Neural cell (in vitro differentiated cells): ENCODE data around the gene NFAM1.

Experiments
- EP300 ChIP-seq: fragments of 450-650 bp; conservative IDR thresholded peaks from 2 replicates; pipeline ENCODE4 v1.6.1; 2014; ENCODE audit warnings: antibody characterized with exemption, mild to moderate bottlenecking, moderate library complexity; ENCODE audit not compliant: poor library complexity, severe bottlenecking
- RAD21 ChIP-seq: fragments of 450-650 bp; conservative IDR thresholded peaks from 2 replicates; pipeline ENCODE4 v1.6.1; 2014; ENCODE audit warnings: antibody characterized with exemption, mild to moderate bottlenecking, moderate library complexity
- TF ChIP-seq, protein P1 (sequence below): fragments of 450-650 bp; IDR thresholded peaks from 2 replicates; pipeline ENCODE4 v1.5.1; 2014; ENCODE audit warnings: antibody characterized with exemption, mild to moderate bottlenecking, moderate library complexity; ENCODE audit not compliant: poor library complexity, severe bottlenecking

DNA sequence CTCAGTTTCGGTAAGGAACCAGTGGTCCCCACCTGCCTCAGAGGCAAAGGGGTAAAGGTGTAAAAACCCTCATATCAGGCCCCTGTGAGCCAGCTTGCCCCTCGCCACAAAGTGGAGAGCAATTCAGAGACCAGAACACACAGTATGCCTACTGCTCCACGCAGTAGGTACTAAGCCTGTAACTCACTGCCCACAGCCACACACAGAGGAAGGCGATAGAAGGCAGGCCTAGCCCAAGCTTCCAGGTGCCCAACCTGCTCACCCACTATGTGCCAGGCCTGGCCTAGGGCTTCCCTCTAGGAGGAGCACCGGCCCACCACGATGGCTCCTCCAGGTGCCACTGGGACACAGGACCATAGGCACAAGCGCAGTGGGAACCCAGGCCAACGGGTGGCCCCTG, 98.7 kb downstream of the NFAM1 start:
- TF ChIP-seq, protein P1, sequence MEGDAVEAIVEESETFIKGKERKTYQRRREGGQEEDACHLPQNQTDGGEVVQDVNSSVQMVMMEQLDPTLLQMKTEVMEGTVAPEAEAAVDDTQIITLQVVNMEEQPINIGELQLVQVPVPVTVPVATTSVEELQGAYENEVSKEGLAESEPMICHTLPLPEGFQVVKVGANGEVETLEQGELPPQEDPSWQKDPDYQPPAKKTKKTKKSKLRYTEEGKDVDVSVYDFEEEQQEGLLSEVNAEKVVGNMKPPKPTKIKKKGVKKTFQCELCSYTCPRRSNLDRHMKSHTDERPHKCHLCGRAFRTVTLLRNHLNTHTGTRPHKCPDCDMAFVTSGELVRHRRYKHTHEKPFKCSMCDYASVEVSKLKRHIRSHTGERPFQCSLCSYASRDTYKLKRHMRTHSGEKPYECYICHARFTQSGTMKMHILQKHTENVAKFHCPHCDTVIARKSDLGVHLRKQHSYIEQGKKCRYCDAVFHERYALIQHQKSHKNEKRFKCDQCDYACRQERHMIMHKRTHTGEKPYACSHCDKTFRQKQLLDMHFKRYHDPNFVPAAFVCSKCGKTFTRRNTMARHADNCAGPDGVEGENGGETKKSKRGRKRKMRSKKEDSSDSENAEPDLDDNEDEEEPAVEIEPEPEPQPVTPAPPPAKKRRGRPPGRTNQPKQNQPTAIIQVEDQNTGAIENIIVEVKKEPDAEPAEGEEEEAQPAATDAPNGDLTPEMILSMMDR, result no peak
- TF ChIP-seq EP300 (no peak), RAD21 (no peak)
